AG10803 (cell line): ENCODE results near the gene HCFC2.
"Not testable (repeated sequence)": the region's sequence is repeated elsewhere in the genome, so short reads cannot be mapped to it uniquely, and the experiment has no call there.

Experiments used
- DNase-seq: peaks from one replicate; pipeline ENCODE4 v3.0.0; 2010; ENCODE audit warnings: low read depth
- H3K4me3 ChIP-seq: 2 replicates; pipeline ENCODE4 v1.5.1; 2011; ENCODE audit warnings: mild to moderate bottlenecking, low read length, control low read depth
- TF ChIP-seq, protein P1 (sequence below): conservative IDR thresholded peaks from 2 replicates; pipeline ENCODE4 v1.5.1; 2011; ENCODE audit warnings: mild to moderate bottlenecking, low read length, control low read depth, inconsistent platforms

The HCFC2 gene

DNA sequence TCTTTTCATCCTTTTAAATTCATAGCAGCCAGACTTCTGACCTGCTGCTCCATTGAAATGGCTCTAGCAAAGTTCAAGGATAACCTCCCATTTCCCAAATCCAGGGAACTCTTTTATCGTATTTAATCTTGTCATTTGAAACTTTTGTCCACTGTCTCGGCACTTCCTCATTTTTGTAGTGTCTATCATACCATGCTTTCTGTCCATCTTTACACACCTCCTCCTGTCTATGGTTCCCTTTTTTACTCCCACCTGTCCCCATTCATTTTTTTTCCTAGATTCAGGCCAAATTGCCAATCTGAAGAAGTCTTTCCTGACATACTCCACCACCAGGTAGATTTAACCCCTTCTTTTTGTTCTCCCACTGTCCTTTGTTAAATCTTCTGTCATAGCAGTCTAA is 42.6 kb downstream of the HCFC2 start:
- TF ChIP-seq, protein P1, sequence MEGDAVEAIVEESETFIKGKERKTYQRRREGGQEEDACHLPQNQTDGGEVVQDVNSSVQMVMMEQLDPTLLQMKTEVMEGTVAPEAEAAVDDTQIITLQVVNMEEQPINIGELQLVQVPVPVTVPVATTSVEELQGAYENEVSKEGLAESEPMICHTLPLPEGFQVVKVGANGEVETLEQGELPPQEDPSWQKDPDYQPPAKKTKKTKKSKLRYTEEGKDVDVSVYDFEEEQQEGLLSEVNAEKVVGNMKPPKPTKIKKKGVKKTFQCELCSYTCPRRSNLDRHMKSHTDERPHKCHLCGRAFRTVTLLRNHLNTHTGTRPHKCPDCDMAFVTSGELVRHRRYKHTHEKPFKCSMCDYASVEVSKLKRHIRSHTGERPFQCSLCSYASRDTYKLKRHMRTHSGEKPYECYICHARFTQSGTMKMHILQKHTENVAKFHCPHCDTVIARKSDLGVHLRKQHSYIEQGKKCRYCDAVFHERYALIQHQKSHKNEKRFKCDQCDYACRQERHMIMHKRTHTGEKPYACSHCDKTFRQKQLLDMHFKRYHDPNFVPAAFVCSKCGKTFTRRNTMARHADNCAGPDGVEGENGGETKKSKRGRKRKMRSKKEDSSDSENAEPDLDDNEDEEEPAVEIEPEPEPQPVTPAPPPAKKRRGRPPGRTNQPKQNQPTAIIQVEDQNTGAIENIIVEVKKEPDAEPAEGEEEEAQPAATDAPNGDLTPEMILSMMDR: no peak
- H3K4me3 ChIP-seq: no peak overlapping the region
- no peak for DNase-seq

DNA sequence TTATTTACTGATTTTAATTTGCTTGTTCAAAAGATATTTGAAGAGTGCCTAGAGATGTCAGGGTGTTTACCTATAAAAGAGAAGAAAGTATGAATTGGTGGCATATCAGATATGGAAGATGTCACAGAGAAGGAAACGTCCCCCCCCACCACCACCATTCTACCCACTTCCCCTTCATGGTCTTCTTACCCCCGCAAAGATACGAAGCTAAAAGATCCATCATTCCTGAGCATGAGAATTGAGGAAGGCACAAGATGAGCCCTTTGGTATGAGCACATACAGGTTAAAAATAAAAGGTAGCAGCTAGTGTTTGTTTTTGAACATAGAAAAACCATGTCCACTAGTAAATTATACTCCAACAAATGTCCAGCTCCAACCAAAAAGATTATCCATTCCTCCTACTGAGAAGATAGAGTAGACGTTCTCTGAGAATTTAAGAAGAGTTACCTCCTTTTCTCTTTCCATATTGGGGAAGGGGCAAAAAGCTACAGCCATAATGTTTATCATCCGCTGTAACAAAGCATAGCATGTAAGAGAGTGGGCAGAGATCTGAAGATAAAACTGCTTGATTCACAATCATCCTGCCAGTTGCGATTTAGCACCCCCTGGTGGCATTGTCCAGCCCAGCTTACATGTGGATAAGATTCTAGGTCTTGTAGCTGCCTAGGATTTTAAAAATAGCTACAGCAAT is 44.6 kb downstream of the HCFC2 start:
- TF ChIP-seq, protein P1: peak; percentile 98
- peak; percentile 79 for DNase-seq
- no peak overlapping the region for H3K4me3 ChIP-seq

DNA sequence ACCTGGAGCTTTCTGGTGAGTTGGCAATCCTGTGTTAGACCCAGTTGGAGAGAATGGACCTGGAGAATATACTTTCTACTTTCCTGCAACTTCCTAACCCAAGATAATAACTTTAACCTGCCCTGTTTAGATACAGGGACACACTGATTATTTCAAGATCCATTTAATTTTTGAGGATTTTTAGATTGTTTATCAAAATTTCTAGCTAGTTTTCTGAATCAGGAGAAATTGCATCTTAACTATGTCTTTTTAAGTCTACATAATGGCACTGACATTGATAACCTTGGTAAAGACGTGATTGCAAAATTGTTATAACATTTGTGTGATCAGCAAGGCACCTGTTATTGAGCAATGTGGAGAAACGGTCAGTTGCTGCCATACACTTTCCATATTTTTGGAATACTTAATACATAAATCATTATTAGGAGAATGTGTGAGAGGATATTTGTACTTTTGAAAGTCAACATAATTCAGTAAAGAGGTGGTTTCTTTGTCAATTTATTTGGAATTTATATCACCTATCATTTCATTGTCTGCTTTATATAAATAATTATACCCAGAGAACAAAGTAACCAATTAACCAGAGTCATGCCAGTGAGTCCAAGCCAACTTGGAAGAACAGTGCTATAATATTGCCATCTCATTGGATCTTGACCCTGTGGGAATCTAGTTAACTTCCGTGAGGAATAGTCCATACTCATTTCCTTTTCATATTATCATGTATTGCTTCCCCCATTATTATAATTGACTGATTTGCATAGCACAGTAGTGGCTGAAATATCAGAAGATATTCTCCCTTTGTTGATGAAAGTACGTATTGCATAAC is 45.3 kb downstream of the HCFC2 start:
- no peak overlapping the region for H3K4me3 ChIP-seq
- TF ChIP-seq, protein P1: no peak
- no peak for DNase-seq

DNA sequence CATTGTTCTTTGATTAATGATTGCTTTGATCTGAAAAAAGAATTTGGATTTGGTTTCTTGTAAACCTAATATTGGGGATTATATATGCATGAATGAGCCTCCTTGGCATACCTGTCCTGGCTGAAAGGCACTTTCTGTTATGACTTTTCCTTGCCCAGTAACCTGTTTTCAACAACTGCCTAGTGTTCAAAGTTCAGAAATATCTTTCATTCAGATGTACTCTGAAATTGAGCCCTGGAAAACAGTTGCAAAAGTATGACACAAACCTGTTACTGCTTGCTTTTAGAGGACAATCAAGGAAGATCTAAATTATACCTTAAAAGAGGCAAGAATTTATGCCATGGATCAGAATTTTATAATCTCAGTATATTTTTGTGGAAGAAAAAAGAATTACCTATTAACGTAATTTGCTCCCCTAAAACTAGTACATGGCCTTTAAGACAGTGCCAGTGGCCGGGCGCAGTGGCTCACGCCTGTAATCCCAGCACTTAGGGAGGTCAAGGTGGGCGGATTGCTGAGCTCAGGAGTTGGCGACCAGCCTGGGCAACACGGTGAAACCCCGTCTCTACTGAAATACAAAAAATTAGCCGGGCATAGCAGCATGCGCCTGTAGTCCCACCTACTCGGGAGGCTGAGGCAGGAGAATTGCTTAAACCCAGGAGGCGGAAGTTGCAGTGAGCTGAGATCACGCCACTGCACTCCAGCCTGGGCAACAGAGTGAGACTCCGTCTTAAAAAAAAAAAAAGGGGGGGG is 50.7 kb downstream of the HCFC2 start:
- DNase-seq, H3K4me3 ChIP-seq: not testable (repeated sequence)

DNA sequence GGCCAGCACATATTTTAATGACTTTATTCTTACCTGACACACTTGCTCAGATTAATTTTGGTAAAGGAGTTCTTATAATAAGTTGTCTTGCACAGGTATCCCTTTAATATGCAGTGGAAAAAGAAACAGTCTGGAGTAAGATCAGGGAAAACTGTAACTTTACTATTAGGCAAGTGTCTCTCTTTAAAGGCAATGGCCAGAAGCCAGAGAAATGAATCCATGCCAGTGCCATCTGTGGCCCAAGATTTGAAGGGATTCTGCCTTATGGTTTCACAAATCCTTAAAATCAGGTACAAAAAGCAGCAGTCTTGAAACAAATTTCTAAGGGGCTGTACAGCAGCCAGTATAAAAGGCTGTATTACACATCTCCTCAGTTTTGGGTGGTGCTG is 51.2 kb downstream of the HCFC2 start:
- H3K4me3 ChIP-seq: no peak overlapping the region
- DNase-seq: peak; percentile 30
- TF ChIP-seq, protein P1: no peak

DNA sequence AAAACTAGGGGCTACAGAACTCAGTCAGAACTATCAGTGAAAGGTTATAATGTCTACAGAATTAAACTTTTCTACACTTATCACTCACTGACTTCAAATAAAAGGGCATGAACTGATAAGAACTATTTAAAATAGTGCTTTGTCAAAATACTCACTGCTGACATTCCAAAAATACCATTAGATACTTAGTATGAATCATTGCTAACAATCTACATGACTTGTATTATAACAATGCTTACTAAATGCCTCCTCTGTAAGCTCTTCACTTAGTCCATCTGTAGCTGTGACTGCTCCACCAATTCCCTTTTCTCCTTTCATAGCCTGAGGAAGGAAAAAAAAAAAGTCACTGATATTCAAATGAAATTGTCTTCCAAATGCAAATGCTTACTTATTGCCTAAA is 56.7 kb downstream of the HCFC2 start:
- DNase-seq: peak; percentile 68
- no peak overlapping the region for H3K4me3 ChIP-seq
- TF ChIP-seq, protein P1: no peak

DNA sequence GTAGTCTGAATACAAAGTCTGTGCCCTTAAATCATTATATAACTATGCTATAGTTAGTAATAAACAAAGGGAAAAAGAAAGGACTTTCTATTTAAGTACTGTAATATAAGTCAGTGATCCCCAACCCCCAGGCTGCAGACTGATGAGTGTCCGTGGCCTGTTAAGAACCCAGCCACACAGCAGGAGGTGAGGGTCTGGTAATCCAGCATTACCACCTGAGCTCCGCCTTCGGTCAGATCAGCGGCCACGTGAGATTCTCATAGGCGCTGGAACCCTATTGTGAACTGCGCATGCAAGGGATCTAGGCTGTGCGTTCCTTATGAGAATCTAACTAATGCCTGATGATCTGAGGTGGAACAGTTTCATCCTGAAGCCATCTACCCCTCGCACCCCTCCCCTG is 58.0 kb downstream of the HCFC2 start:
- no peak overlapping the region for H3K4me3 ChIP-seq
- TF ChIP-seq, protein P1: no peak
- DNase-seq: no peak
